ENCODE measurements around the gene SCYGR5.
"Not testable (repeated sequence)": the region's sequence is repeated elsewhere in the genome, so short reads cannot be mapped to it uniquely, and the experiment has no call there.

The SCYGR5 gene

GRCh38 chr2:227673620-227674019 is 7.0 kb downstream of the SCYGR5 start:
- DNase-seq (ENCODE audit: low read depth, low spot score), result not testable (repeated sequence)

- DNase-seq (ENCODE audit: low read depth, low spot score), result no peak
Observed at GRCh38 chr2:227674485-227674884, 7.9 kb downstream of the SCYGR5 start.

- no peak for DNase-seq (ENCODE audit: low read depth, low spot score)
Observed at GRCh38 chr2:227677928-227678327, 11.3 kb downstream of the SCYGR5 start.

- no peak for DNase-seq (ENCODE audit: low read depth, low spot score)
Observed at GRCh38 chr2:227684258-227684657, 17.7 kb downstream of the SCYGR5 start.

- no peak for DNase-seq (ENCODE audit: low read depth, low spot score)
Observed at GRCh38 chr2:227687189-227687588, 20.6 kb downstream of the SCYGR5 start.

- DNase-seq (ENCODE audit: low read depth, low spot score), result no peak
Observed at GRCh38 chr2:227696990-227697679, 30.5 kb downstream of the SCYGR5 start.

- DNase-seq (ENCODE audit: low read depth, low spot score), result no peak
Observed at GRCh38 chr2:227701556-227701955, 35.0 kb downstream of the SCYGR5 start.

GRCh38 chr2:227703280-227703732 is 36.7 kb downstream of the SCYGR5 start:
- DNase-seq (ENCODE audit: low read depth, low spot score), result peak; percentile 31

- DNase-seq (ENCODE audit: low read depth, low spot score), result peak; percentile 7
Observed at GRCh38 chr2:227703961-227704360, 37.4 kb downstream of the SCYGR5 start.

GRCh38 chr2:227706859-227707258 is 40.3 kb downstream of the SCYGR5 start:
- no peak for DNase-seq (ENCODE audit: low read depth, low spot score)

GRCh38 chr2:227707390-227707789 is 40.8 kb downstream of the SCYGR5 start:
- DNase-seq (ENCODE audit: low read depth, low spot score), result no peak

GRCh38 chr2:227710986-227711385 is 44.4 kb downstream of the SCYGR5 start:
- DNase-seq (ENCODE audit: low read depth, low spot score), result no peak

GRCh38 chr2:227713291-227713690 is 46.7 kb downstream of the SCYGR5 start:
- DNase-seq (ENCODE audit: low read depth, low spot score), result no peak

GRCh38 chr2:227716501-227716900 is 49.9 kb downstream of the SCYGR5 start:
- DNase-seq (ENCODE audit: low read depth, low spot score), result no peak
